ENCODE data around the gene RCVRN. TPM values are rescaled to one million over a fixed set of nuclear protein-coding genes. Genes with fewer than 3 reads are reported as not detected.

Gene RCVRN
- total RNA-seq, 1 donor from 2014 or later, result 0.38 TPM

DNA sequence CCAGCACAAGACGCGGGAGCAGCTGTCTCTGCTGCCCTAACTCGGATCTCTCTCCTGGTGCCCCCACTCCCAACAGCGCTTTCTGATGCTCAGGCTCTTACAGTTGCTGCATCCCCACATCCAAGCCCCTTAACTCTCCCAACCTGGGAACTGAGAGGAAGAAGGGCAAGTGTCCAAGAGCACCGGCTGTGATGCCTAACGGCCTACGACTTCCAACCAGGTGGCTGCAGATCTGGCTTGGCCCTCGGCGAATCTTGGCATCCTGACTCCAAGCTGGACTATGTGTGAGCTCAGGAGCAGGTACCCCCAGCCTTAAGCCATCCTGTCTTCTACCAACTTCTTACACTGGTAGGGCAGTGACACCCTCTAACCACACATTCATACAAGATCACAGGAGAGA lies 38.3 kb upstream of the RCVRN start:
- DNase-seq (no peak), ATAC-seq (ENCODE audit: low read depth) (no peak)
- TF ChIP-seq, protein P1, sequence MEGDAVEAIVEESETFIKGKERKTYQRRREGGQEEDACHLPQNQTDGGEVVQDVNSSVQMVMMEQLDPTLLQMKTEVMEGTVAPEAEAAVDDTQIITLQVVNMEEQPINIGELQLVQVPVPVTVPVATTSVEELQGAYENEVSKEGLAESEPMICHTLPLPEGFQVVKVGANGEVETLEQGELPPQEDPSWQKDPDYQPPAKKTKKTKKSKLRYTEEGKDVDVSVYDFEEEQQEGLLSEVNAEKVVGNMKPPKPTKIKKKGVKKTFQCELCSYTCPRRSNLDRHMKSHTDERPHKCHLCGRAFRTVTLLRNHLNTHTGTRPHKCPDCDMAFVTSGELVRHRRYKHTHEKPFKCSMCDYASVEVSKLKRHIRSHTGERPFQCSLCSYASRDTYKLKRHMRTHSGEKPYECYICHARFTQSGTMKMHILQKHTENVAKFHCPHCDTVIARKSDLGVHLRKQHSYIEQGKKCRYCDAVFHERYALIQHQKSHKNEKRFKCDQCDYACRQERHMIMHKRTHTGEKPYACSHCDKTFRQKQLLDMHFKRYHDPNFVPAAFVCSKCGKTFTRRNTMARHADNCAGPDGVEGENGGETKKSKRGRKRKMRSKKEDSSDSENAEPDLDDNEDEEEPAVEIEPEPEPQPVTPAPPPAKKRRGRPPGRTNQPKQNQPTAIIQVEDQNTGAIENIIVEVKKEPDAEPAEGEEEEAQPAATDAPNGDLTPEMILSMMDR (IDR thresholded peaks at IDR 0.05), result no peak
- ChIA-PET CTCF (no interaction called here), POLR2A (no interaction called here)
- no peaks in the 10 kb centered on the region for H3K27me3 Mint-ChIP-seq
- intact Hi-C loops (cut with micrococcal nuclease), result no loop called here
- no peaks in the 10 kb centered on the region for H3K4me1 Mint-ChIP-seq
- no peaks in the 10 kb centered on the region for H3K9me3 Mint-ChIP-seq
- H3K27ac Mint-ChIP-seq, result no peak overlapping the region
- peaks cover 19% of the 10 kb centered on the region for H3K36me3 Mint-ChIP-seq (ENCODE audit: low read depth)
- H3K4me3 Mint-ChIP-seq, result no peak overlapping the region

DNA sequence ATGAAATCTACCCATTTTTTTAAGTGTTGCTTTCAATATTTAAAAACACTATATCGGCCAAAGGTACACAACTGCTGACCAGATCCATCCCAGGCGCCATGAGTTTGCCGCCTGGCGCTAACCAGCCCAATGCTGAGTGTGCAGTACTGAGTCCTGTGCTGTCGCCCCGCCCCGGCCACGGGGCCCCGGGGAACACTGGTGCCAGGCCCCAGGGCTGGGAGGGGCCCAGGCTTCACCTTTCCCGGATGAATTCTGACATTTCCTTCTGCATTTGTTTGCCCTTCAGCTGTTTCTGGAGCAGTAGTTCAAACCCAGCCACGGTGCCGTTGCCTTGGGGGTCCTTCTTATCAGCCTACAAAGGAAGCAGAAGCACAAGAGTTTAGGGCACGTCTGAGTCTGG lies 37.8 kb upstream of the RCVRN start:
- Mint-ChIP-seq H3K9me3 (no peaks in the 10 kb centered on the region), H3K36me3 (ENCODE audit: low read depth) (peaks cover 19% of the 10 kb centered on the region), H3K27ac (no peak overlapping the region), H3K4me3 (no peak overlapping the region), H3K27me3 (no peaks in the 10 kb centered on the region), H3K4me1 (no peaks in the 10 kb centered on the region)
- TF ChIP-seq, protein P1 (IDR thresholded peaks at IDR 0.05), result no peak
- ATAC-seq (ENCODE audit: low read depth), result no peak
- ChIA-PET CTCF (no interaction called here), POLR2A (no interaction called here)
- DNase-seq, result no peak
- intact Hi-C loops (cut with micrococcal nuclease), result no loop called here

DNA sequence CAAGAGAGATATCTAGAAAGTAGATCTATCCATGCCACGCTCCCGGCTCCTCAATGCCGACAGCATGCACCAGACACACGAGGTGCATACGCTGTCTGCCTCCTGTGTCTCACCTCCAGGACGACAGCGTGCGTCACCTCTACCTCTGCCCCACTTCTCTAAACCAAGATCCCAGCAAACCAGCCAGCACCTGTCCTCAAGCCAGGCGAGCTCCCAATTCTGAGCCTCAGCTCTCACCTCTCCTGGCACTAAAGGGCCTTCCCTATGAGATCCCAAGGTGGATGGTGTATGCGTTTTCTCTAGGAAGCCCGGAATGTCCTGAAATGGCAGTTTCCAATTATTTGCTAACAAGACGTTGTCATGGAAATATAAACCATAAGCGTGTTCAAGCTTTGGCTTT lies 36.2 kb upstream of the RCVRN start:
- CTCF ChIA-PET, result interaction anchor here (1.5 kb wide), 1 partner anchor 17 kb away, joined by 4 read pairs; no protein-coding TSS in a partner anchor

DNA sequence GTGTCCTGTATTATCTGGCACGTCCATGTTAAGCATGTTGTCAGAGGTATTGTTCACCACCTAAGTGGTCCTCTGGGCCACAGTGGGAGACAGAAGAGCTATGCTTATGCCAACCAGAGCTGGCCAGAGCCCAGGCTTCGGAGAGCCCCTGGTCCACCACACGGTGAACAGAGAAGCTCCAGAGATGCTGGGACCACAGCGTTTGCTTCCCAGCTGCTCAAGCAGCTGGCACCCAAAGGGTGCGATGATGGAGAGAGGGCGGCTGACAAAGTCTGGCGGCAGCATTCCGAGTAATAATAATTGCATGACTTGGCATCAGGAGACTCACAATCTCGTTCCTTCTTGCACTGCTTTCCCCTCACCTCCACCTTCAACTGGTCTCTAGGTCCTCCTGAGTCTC lies 35.8 kb upstream of the RCVRN start:
- no peak for ATAC-seq (ENCODE audit: low read depth)
- no peaks in the 10 kb centered on the region for H3K27me3 Mint-ChIP-seq
- ChIA-PET CTCF (interaction anchor here (1.5 kb wide), 1 partner anchor 16 kb away, joined by 4 read pairs; no protein-coding TSS in a partner anchor), POLR2A (no interaction called here)
- no peaks in the 10 kb centered on the region for H3K9me3 Mint-ChIP-seq
- no peaks in the 10 kb centered on the region for H3K4me1 Mint-ChIP-seq
- TF ChIP-seq, protein P1 (IDR thresholded peaks at IDR 0.05), result no peak
- intact Hi-C loops (cut with micrococcal nuclease), result no loop called here
- peaks cover 19% of the 10 kb centered on the region for H3K36me3 Mint-ChIP-seq (ENCODE audit: low read depth)
- no peak overlapping the region for H3K4me3 Mint-ChIP-seq
- no peak overlapping the region for H3K27ac Mint-ChIP-seq
- no peak for DNase-seq

More for the DNA sequence above, 36.2 kb upstream of the RCVRN start:
- intact Hi-C loops (cut with micrococcal nuclease), result no loop called here
- Mint-ChIP-seq H3K36me3 (ENCODE audit: low read depth) (peaks cover 19% of the 10 kb centered on the region), H3K9me3 (no peaks in the 10 kb centered on the region), H3K4me1 (no peaks in the 10 kb centered on the region), H3K27me3 (no peaks in the 10 kb centered on the region), H3K4me3 (no peak overlapping the region), H3K27ac (no peak overlapping the region)
- TF ChIP-seq, protein P1 (IDR thresholded peaks at IDR 0.05), result no peak
- no peak for ATAC-seq (ENCODE audit: low read depth)
- POLR2A ChIA-PET, result no interaction called here
- DNase-seq, result no peak

DNA sequence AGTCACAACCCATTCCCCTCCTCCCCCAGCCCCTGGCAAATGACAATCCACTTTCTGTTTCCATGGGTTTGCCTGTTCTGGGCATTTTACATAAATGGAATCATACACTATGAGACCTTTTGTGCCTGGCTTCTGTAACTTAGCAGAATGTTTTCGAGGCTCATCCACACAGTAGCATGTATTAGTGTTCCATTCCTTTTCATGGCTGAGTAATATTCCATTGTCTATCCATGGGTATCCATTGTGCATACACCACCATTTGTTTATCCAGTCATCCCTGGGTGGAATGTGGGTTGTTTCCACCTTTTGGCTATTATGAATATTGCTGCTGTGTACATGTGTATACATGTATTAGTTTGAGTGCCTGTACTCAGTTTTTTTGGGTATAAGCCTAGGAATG lies 33.7 kb upstream of the RCVRN start:
- peaks cover 19% of the 10 kb centered on the region for H3K36me3 Mint-ChIP-seq (ENCODE audit: low read depth)
- no peak overlapping the region for H3K27ac Mint-ChIP-seq
- H3K4me3 Mint-ChIP-seq, result no peak overlapping the region
- POLR2A ChIA-PET, result no interaction called here
- H3K9me3 Mint-ChIP-seq, result no peaks in the 10 kb centered on the region
- CTCF ChIA-PET, result no interaction called here
- ATAC-seq (ENCODE audit: low read depth) (no peak), DNase-seq (no peak)
- no peaks in the 10 kb centered on the region for H3K27me3 Mint-ChIP-seq
- no peaks in the 10 kb centered on the region for H3K4me1 Mint-ChIP-seq
- intact Hi-C loops (cut with micrococcal nuclease), result no loop called here
- TF ChIP-seq, protein P1 (IDR thresholded peaks at IDR 0.05), result no peak

Measured in activated B cell treated with CpG ODN at 0.5 μM for 24 hours (primary cell).